Sigmoid colon (tissue), 4 donors: ENCODE results near the gene PRKAG3.

Experiments used
- EP300 ChIP-seq, 4 donors: sonication (generic); formaldehyde crosslinking; IDR thresholded peaks; one replicate each; pipeline ENCODE4 v1.6.1; 2017; ENCODE audit warnings: antibody characterized with exemption in 4 of 4
- POLR2AphosphoS5 ChIP-seq, 4 donors: sonication (generic); formaldehyde crosslinking; IDR thresholded peaks; one replicate each; pipeline ENCODE4 v1.6.1; 2017; ENCODE audit warnings: antibody characterized with exemption in 4 of 4
- TF ChIP-seq, protein P1 (sequence below), 4 experiments: fragments of 450-650 bp in 3 of 4; fragments of 200-600 bp in 1 of 4; IDR thresholded peaks; one replicate each; pipeline ENCODE4 v1.5.1; 2016 to 2019; ENCODE audit warnings: antibody characterized with exemption in 4 of 4, mild to moderate bottlenecking in 3 of 4, moderate library complexity in 2 of 4

DNA sequence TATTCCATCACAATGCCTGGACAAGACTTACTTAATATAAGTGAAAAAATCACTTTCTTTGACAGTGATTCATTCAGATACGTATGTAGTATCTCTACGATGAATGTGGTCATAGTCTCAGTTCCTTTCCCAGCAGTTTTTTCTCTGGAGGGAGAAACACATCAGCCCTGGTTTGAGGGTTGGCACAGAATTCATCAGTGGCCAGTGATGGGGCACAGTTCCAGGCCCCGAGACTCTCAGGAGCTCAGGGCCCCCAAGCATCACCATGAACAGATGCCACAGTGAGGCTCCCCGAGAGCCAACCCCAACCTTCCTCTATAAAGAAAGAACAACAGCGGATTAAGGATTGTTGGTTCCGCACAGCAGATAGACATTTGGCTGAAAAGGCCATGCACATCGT is 12.5 kb downstream of the PRKAG3 start:
- TF ChIP-seq POLR2AphosphoS5 (IDR thresholded peaks at IDR 0.05) (no peak), EP300 (IDR thresholded peaks at IDR 0.05) (no peak)
- TF ChIP-seq, protein P1, sequence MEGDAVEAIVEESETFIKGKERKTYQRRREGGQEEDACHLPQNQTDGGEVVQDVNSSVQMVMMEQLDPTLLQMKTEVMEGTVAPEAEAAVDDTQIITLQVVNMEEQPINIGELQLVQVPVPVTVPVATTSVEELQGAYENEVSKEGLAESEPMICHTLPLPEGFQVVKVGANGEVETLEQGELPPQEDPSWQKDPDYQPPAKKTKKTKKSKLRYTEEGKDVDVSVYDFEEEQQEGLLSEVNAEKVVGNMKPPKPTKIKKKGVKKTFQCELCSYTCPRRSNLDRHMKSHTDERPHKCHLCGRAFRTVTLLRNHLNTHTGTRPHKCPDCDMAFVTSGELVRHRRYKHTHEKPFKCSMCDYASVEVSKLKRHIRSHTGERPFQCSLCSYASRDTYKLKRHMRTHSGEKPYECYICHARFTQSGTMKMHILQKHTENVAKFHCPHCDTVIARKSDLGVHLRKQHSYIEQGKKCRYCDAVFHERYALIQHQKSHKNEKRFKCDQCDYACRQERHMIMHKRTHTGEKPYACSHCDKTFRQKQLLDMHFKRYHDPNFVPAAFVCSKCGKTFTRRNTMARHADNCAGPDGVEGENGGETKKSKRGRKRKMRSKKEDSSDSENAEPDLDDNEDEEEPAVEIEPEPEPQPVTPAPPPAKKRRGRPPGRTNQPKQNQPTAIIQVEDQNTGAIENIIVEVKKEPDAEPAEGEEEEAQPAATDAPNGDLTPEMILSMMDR (IDR thresholded peaks at IDR 0.05), result no peak
